GM08714 (cell line): ENCODE data around the gene SELPLG.
"Not testable (repeated sequence)": the region's sequence is repeated elsewhere in the genome, so short reads cannot be mapped to it uniquely, and the experiment has no call there.

Experiments used
- H3K4me3 ChIP-seq: fragments of 200-500 bp; sonication (Bioruptor generic); 2 replicates; pipeline ENCODE4 v1.5.1; 2014; ENCODE audit warnings: mild to moderate bottlenecking, low read length, inconsistent platforms
- ZNF274 ChIP-seq: IDR thresholded peaks from 2 replicates; pipeline ENCODE4 v1.6.1; 2012; ENCODE audit warnings: mild to moderate bottlenecking, low read depth, low read length

SELPLG gene

GRCh38 chr12:108638141-108638827, 4.6 kb upstream of the SELPLG start:
- H3K4me3 ChIP-seq = no peak overlapping the region; the same call in 1 of the 2 replicates
- TF ChIP-seq ZNF274 = no peak

GRCh38 chr12:108637222-108637971, 3.7 kb upstream of the SELPLG start:
- no peak for TF ChIP-seq ZNF274
- H3K4me3 ChIP-seq = peak overlapping the region; percentile 53; the same call in 1 of the 2 replicates

- peak overlapping the region; percentile 62; the same call in 1 of the 2 replicates for H3K4me3 ChIP-seq
- TF ChIP-seq ZNF274 = no peak
Measured at GRCh38 chr12:108635997-108636808, 2.5 kb upstream of the SELPLG start.

GRCh38 chr12:108635201-108635996, 1.7 kb upstream of the SELPLG start:
- TF ChIP-seq ZNF274 = no peak
- peak overlapping the region; percentile 62; the same call in 1 of the 2 replicates for H3K4me3 ChIP-seq

GRCh38 chr12:108634341-108634751, 652 bp upstream of the SELPLG start:
- no peak for TF ChIP-seq ZNF274
- peak overlapping the region; percentile 18; the same call in 1 of the 2 replicates for H3K4me3 ChIP-seq

GRCh38 chr12:108633081-108633533, 587 bp downstream of the SELPLG start:
- no peak for TF ChIP-seq ZNF274
- H3K4me3 ChIP-seq = peak overlapping the region; percentile 38; the same call in 1 of the 2 replicates

- H3K4me3 ChIP-seq = not testable (repeated sequence)
Measured at GRCh38 chr12:108631261-108631660, 2.4 kb downstream of the SELPLG start.

- no peak for TF ChIP-seq ZNF274
- no peak overlapping the region for H3K4me3 ChIP-seq
Measured at GRCh38 chr12:108630481-108631207, 3.0 kb downstream of the SELPLG start.

- no peak for TF ChIP-seq ZNF274
- no peak overlapping the region for H3K4me3 ChIP-seq
Measured at GRCh38 chr12:108629824-108630476, 3.7 kb downstream of the SELPLG start.

- no peak for TF ChIP-seq ZNF274
- H3K4me3 ChIP-seq = no peak overlapping the region; the same call in 1 of the 2 replicates
Measured at GRCh38 chr12:108629151-108629550, 4.5 kb downstream of the SELPLG start.

- no peak overlapping the region for H3K4me3 ChIP-seq
- no peak for TF ChIP-seq ZNF274
Measured at GRCh38 chr12:108627134-108627920, 6.4 kb downstream of the SELPLG start.

- no peak for TF ChIP-seq ZNF274
- H3K4me3 ChIP-seq = no peak overlapping the region
Measured at GRCh38 chr12:108625228-108625627, 8.5 kb downstream of the SELPLG start.
